ENCODE results near the gene SMAD5. TPM values are rescaled to one million over a fixed set of nuclear protein-coding genes. Genes with fewer than 3 reads are reported as not detected.

SMAD5 gene
- total and polyA plus RNA-seq, 12 donors: 6.4 to 76.6 (median 46.2) TPM

- H3K4me1 ChIP-seq (replicated peaks in 1 of 2): no peaks in the 10 kb centered on the region
- no peaks in the 10 kb centered on the region for H3K27me3 ChIP-seq
- TF ChIP-seq POLR2A (IDR thresholded peaks at IDR 0.05) (no peak), CTCF (IDR thresholded peaks at IDR 0.05) (no peak)
- H3K27ac ChIP-seq: no peak overlapping the region
- no peaks in the 10 kb centered on the region for H3K9me3 ChIP-seq (replicated peaks in 1 of 3)
- intact Hi-C loops (cut with DNase I): no loop called here
- H3K36me3 ChIP-seq (replicated peaks in 1 of 2): no peaks in the 10 kb centered on the region
- 80 to 96% (median 90%) methylated on average over 1 of the region's 1 CpG for WGBS, 4 donors
- no peak for DNase-seq
- no peak overlapping the region for H3K4me3 ChIP-seq
Measured at GRCh38 chr5:136115183-136115865, 17.3 kb upstream of the SMAD5 start.

- H3K4me1 ChIP-seq (replicated peaks in 1 of 2): no peaks in the 10 kb centered on the region
- WGBS, 4 donors: 90 to 98% (median 94%) methylated on average over 4 to 5 of the region's 5 CpGs
- no peaks in the 10 kb centered on the region for H3K36me3 ChIP-seq (replicated peaks in 1 of 2)
- H3K4me3 ChIP-seq: no peak overlapping the region
- DNase-seq: no peak
- H3K9me3 ChIP-seq (replicated peaks in 1 of 3): no peaks in the 10 kb centered on the region
- no peak overlapping the region for H3K27ac ChIP-seq
- H3K27me3 ChIP-seq: no peaks in the 10 kb centered on the region
- intact Hi-C loops (cut with DNase I): no loop called here
- TF ChIP-seq CTCF (IDR thresholded peaks at IDR 0.05): no peak
- no peak for TF ChIP-seq POLR2A (IDR thresholded peaks at IDR 0.05)
Measured at GRCh38 chr5:136120529-136120928, 12.1 kb upstream of the SMAD5 start.

- Histone ChIP-seq H3K36me3 (replicated peaks in 1 of 2) (no peaks in the 10 kb centered on the region), H3K4me1 (replicated peaks in 1 of 2) (no peaks in the 10 kb centered on the region), H3K27ac (no peak overlapping the region), H3K9me3 (replicated peaks in 1 of 3) (no peaks in the 10 kb centered on the region), H3K4me3 (no peak overlapping the region), H3K27me3 (no peaks in the 10 kb centered on the region)
- intact Hi-C loops (cut with DNase I): no loop called here
- TF ChIP-seq CTCF (IDR thresholded peaks at IDR 0.05) (no peak), POLR2A (IDR thresholded peaks at IDR 0.05) (no peak)
- no peak for DNase-seq
- WGBS, 4 donors: 80 to 91% (median 84%) methylated on average over 1 of the region's 1 CpG
Measured at GRCh38 chr5:136123236-136123768, 9.3 kb upstream of the SMAD5 start.

- Histone ChIP-seq H3K4me3 (no peak overlapping the region), H3K27ac (no peak overlapping the region), H3K9me3 (replicated peaks in 1 of 3) (no peaks in the 10 kb centered on the region), H3K27me3 (no peaks in the 10 kb centered on the region), H3K36me3 (replicated peaks in 1 of 2) (no peaks in the 10 kb centered on the region), H3K4me1 (replicated peaks in 1 of 2) (peaks cover 6 to 9% of the 10 kb centered on the region in 2 donors)
- DNase-seq: no peak
- 76 to 93% (median 89%) methylated on average over 3 of the region's 3 CpGs for WGBS, 4 donors
- intact Hi-C loops (cut with DNase I): no loop called here
- TF ChIP-seq CTCF (IDR thresholded peaks at IDR 0.05) (no peak), POLR2A (IDR thresholded peaks at IDR 0.05) (no peak)
Measured at GRCh38 chr5:136127560-136127959, 5.1 kb upstream of the SMAD5 start.
